ENCODE measurements around the gene PLCD3. TPM values are rescaled to one million over a fixed set of nuclear protein-coding genes. Genes with fewer than 3 reads are reported as not detected.

PLCD3 gene, protein sequence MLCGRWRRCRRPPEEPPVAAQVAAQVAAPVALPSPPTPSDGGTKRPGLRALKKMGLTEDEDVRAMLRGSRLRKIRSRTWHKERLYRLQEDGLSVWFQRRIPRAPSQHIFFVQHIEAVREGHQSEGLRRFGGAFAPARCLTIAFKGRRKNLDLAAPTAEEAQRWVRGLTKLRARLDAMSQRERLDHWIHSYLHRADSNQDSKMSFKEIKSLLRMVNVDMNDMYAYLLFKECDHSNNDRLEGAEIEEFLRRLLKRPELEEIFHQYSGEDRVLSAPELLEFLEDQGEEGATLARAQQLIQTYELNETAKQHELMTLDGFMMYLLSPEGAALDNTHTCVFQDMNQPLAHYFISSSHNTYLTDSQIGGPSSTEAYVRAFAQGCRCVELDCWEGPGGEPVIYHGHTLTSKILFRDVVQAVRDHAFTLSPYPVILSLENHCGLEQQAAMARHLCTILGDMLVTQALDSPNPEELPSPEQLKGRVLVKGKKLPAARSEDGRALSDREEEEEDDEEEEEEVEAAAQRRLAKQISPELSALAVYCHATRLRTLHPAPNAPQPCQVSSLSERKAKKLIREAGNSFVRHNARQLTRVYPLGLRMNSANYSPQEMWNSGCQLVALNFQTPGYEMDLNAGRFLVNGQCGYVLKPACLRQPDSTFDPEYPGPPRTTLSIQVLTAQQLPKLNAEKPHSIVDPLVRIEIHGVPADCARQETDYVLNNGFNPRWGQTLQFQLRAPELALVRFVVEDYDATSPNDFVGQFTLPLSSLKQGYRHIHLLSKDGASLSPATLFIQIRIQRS
- 31.2 and 36.3 TPM in 2 replicates for total RNA-seq (2014; rRNA removed; shearing (Covaris generic))

DNA sequence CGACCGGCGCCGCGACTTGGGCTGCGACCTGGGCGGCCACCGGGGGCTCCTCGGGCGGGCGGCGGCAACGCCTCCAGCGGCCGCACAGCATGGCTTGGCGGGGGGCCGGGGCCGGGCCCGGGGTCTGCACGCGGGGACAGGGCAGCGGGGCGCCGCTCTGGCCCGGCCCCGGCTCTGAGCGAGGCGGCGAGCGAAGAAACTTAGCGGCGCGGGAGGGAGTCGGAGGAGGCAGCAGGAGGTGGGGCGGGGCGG lies at the start of gene PLCD3:
TSS of gene PLCD3 (minus strand) at position 196 of the 252 bp plus-strand sequence. CDS start at position 91, 105 bp downstream.
- DNase-seq (ENCODE audit: low read depth), result no peak

DNA sequence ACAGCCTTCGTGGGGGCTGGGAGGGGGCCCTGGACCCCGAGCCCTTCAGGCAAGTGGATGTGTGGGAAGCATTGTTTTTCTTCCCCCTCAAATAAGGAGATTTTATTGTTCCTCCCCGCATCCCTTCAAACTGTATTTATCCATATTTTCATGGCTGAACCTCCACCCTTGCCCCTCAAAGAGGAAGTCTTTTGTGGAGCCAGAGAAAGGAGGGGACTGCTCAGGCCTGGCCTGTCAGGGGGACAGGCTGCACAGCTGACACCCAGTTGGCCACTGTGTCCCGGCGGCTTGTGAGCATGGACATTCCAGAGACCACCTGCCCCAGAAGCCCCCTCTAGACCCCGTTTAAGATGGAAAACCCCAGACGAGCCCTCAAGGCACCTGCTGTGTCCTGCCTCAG lies 45.2 kb upstream of the PLCD3 start:
- no peak for DNase-seq (ENCODE audit: low read depth)

DNA sequence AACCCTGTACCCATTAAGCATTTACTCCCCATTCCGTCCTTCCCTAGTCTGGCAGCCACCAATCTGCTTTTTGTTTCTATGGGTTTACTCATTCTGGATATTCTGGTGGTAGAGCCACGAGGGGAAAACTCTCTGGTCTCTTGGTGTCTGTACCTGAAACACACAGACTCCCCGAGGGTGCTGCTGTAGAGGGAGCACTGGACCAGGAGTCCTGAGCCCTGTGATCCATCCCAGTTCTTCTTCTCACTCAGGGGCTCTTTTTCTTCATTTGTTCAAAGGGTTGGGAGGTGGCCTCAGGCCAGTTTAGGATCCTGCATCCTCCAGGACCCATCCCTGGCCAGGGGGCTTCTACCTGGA lies 43.4 kb upstream of the PLCD3 start:
- DNase-seq (ENCODE audit: low read depth), result no peak

- DNase-seq (ENCODE audit: low read depth), result peak; percentile 92
Measured at GRCh38 chr17:45172541-45173286, 40.4 kb upstream of the PLCD3 start.

- no peak for DNase-seq (ENCODE audit: low read depth)
Measured at GRCh38 chr17:45172232-45172540, 39.9 kb upstream of the PLCD3 start.

GRCh38 chr17:45171338-45172231 lies 39.3 kb upstream of the PLCD3 start:
- peak; percentile 91 for DNase-seq (ENCODE audit: low read depth)

GRCh38 chr17:45170931-45171337 lies 38.6 kb upstream of the PLCD3 start:
- peak; percentile 93 for DNase-seq (ENCODE audit: low read depth)

DNA sequence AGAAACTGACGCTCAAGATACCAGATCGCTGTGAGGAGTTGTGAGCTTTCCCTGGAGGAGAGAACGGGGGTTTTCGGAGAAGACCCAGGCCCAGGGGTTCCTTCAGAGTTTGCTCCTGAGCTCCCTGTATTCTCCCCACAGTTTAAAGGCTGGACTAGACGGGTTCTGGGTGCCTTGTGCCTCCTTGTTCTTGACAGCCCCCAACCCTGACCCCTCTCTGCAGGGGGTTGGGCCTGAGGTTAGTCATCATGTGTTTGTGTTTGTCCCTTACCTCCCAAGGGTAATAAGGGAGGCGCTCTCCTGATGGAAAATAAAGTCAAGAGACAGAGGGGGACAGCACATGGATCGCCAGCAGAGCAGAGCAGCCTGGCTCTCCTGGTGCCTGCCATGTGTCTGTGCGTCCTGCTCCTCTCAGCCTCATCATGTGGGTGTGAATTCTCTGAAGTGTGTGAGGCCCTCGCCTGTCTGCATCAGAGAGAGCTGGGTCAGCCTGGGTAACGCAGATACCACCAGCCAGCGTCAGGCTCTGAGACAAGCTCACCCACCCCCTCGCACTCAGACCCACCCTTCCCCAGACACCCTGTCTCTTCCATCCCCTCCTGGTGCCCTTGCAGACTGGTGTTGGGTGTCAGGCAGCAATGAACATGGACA lies 38.1 kb upstream of the PLCD3 start:
- DNase-seq (ENCODE audit: low read depth), result peak; percentile 22

DNA sequence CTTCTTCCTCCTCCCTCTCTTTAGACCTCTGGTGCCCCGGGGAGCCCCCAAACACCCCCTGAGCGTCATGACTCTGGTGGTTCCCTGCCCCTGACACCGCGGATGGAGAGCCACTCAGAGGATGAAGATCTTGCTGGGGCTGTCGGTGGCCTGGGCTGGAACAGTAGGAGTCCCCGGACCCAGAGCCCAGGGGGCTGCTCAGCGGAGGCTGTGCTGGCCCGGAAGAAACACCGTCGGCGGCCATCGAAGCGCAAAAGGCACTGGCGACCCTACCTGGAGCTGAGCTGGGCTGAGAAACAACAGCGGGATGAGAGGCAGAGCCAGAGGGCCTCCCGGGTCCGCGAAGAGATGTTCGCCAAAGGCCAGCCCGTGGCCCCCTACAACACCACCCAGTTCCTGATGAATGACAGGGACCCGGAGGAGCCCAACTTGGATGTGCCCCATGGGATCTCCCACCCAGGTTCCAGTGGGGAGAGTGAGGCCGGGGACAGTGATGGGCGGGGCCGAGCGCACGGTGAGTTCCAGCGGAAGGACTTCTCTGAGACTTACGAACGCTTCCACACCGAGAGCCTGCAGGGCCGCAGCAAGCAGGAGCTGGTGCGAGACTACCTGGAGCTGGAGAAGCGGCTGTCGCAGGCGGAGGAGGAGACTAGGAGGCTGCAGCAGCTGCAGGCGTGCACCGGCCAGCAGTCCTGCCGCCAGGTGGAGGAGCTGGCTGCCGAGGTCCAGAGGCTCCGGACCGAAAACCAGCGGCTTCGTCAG lies 36.9 kb upstream of the PLCD3 start:
- no peak for DNase-seq (ENCODE audit: low read depth)

DNA sequence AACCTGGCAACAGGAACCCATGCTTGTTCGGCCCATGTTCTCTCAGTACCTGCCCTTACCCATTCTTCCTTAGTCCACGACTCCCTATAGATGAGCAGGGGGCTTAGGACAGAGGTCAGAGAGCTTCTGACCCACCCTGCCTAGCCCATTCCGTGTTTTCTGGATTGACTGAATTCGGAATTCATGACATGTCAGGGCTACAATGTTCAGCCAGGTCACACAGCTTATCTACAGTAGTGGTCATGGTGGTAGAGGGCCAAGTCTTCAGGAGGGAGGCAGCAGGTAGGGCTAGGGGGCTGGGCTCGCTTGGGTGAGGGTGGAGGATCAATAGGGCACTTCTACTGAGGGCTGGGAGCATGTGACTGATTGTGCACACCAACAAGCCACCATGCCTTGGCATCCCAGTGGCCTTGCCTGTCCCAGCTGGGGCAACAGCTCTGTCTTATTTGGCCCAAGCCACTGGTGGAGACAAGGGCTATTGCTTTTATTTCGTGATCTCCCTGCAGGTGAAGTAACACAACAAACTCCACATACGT lies 32.5 kb upstream of the PLCD3 start:
- DNase-seq (ENCODE audit: low read depth), result no peak

- no peak for DNase-seq (ENCODE audit: low read depth)
Measured at GRCh38 chr17:45162025-45162687, 29.8 kb upstream of the PLCD3 start.

- peak; percentile 99 for DNase-seq (ENCODE audit: low read depth)
Measured at GRCh38 chr17:45161288-45162024, 29.1 kb upstream of the PLCD3 start, which contains the start of gene HEXIM2. Gene HEXIM2, plus strand, starts transcription at chr17:45161875. Its CDS starts 919 bp downstream, at chr17:45162794.

- peak; percentile 65 for DNase-seq (ENCODE audit: low read depth)
Measured at GRCh38 chr17:45160447-45161287, 28.4 kb upstream of the PLCD3 start.

DNA sequence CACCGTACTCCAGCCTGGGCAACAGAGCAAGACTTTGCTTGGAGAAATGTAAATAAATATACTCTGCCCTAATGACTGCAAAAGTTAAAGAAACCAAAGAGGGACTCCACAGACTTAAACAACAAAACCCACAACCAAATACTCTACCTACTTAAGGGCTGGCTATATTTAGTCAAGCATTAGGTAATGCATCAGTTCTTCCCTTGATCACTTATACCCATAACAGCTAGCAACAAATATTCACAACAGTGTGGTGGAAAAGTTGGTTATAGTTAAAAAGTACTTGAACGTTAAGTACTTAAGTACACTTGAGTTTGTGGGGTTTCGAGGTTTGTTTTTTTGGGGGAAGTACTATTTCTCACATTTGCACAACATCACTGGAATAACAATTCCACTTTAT lies 23.9 kb upstream of the PLCD3 start:
- DNase-seq (ENCODE audit: low read depth), result no peak

GRCh38 chr17:45155483-45155882 lies 23.2 kb upstream of the PLCD3 start:
- no peak for DNase-seq (ENCODE audit: low read depth)

GRCh38 chr17:45155029-45155428 lies 22.7 kb upstream of the PLCD3 start:
- DNase-seq (ENCODE audit: low read depth), result peak; percentile 34

DNA sequence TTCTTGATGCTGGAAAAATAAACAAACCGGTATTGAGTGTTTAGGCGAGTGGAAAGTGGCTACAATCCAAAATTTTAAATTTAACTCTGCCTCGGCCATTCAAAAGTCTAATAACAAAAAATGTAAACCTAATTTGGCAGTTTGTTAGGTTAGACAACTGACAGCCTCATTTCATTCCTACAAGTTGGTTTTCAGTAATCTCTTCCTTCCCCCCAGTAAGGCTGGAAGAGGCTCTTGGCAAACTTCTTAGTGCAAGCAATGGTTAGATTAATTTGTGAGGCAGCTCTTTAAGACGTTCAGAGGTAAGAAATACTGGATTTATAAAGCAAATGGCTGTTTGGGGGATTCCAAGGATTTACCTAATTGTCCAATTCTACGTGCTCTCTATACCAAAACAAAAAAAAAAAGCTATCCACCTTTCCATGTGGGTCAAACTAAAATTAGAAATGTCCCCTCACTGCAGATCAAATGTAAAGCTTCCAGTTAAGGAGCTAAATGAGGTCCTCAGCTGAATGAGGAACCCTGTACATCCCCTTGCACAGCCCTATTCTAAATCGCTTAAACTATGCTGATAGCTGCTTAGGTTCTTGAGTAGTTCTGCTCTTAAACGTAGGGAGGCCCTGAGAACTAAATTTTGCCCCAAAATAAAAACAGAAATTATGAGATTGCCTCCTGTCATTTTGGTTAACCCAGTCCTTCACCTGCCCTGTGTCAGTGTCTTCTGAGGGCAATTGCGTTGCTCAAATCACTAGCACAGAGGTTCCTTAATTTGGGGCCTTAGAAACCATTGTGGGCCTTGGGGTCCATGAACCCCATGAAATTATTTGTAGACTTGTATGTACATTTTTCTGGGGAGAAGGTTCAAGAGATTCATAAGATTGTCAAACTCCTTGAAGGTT lies 18.8 kb upstream of the PLCD3 start:
- DNase-seq (ENCODE audit: low read depth), result peak; percentile 24

Measured in M059J (cell line).